Osteocyte (in vitro differentiated cells): Measurements from ENCODE around the gene MYD88. TPM values are rescaled to one million over a fixed set of nuclear protein-coding genes. Genes with fewer than 3 reads are reported as not detected.

ENCODE experiments used
- DNase-seq: peaks from one replicate; pipeline ENCODE4 v3.0.0; 2021; ENCODE audit warnings: mixed read lengths; ENCODE audit not compliant: unreplicated experiment; ENCODE audit errors: extremely low spot score
- H3K27ac Mint-ChIP-seq: one replicate; pipeline ENCODE4 v1.8.0; 2021; ENCODE audit warnings: mild to moderate bottlenecking, mixed read lengths; ENCODE audit not compliant: unreplicated experiment
- H3K27me3 Mint-ChIP-seq: one replicate; pipeline ENCODE4 v1.8.0; 2021; ENCODE audit warnings: mixed read lengths; ENCODE audit not compliant: unreplicated experiment
- H3K36me3 Mint-ChIP-seq: one replicate; pipeline ENCODE4 v1.8.0; 2021; ENCODE audit warnings: mixed read lengths; ENCODE audit not compliant: unreplicated experiment
- H3K4me1 Mint-ChIP-seq: one replicate; pipeline ENCODE4 v1.8.0; 2021; ENCODE audit warnings: mixed read lengths; ENCODE audit not compliant: unreplicated experiment
- H3K4me3 Mint-ChIP-seq: one replicate; pipeline ENCODE4 v1.8.0; 2021; ENCODE audit warnings: mild to moderate bottlenecking, moderate library complexity, mixed read lengths; ENCODE audit not compliant: unreplicated experiment
- H3K9me3 Mint-ChIP-seq: one replicate; pipeline ENCODE4 v1.8.0; 2021; ENCODE audit warnings: mixed read lengths; ENCODE audit not compliant: unreplicated experiment
- CTCF ChIP-seq: fragments of 200-600 bp; sonication (generic); IDR thresholded peaks from 2 replicates; pipeline ENCODE4 v1.5.0; 2021; ENCODE audit warnings: antibody characterized with exemption, mild to moderate bottlenecking, moderate library complexity
- total RNA-seq: library from RNA; stranded (reverse); gene quantifications from 2 replicates; pipeline ENCODE4 v1.2.1, GENCODE V29; 2021

The MYD88 gene
- total RNA-seq, 1 donor from 2014 or later, result 13.3 TPM

GRCh38 chr3:38111696-38112377, 26.6 kb upstream of the MYD88 start:
- DNase-seq, result no peak
- H3K9me3 Mint-ChIP-seq, result no peaks in the 10 kb centered on the region
- H3K27me3 Mint-ChIP-seq, result peaks cover 3% of the 10 kb centered on the region
- H3K4me3 Mint-ChIP-seq, result no peak overlapping the region
- no peaks in the 10 kb centered on the region for H3K36me3 Mint-ChIP-seq
- no peak overlapping the region for H3K27ac Mint-ChIP-seq
- no peaks in the 10 kb centered on the region for H3K4me1 Mint-ChIP-seq
- TF ChIP-seq CTCF, result no peak

- TF ChIP-seq CTCF, result no peak
- Mint-ChIP-seq H3K27ac (no peak overlapping the region), H3K9me3 (no peaks in the 10 kb centered on the region), H3K36me3 (no peaks in the 10 kb centered on the region), H3K4me1 (no peaks in the 10 kb centered on the region), H3K27me3 (no peaks in the 10 kb centered on the region), H3K4me3 (no peak overlapping the region)
- no peak for DNase-seq
Measured at GRCh38 chr3:38112378-38112761, 26.1 kb upstream of the MYD88 start.

- Mint-ChIP-seq H3K4me1 (no peaks in the 10 kb centered on the region), H3K9me3 (no peaks in the 10 kb centered on the region), H3K4me3 (no peak overlapping the region), H3K27me3 (no peaks in the 10 kb centered on the region), H3K27ac (no peak overlapping the region), H3K36me3 (no peaks in the 10 kb centered on the region)
- no peak for TF ChIP-seq CTCF
- DNase-seq, result no peak
Measured at GRCh38 chr3:38114052-38114874, 24.2 kb upstream of the MYD88 start.

- Mint-ChIP-seq H3K27me3 (no peaks in the 10 kb centered on the region), H3K27ac (no peak overlapping the region), H3K36me3 (no peaks in the 10 kb centered on the region), H3K9me3 (no peaks in the 10 kb centered on the region), H3K4me1 (no peaks in the 10 kb centered on the region), H3K4me3 (no peak overlapping the region)
- no peak for DNase-seq
- TF ChIP-seq CTCF, result no peak
Measured at GRCh38 chr3:38114875-38115644, 23.4 kb upstream of the MYD88 start.
